ENCODE results near the gene MTPN.

GRCh38 chr7:135962802-135963201 is 14.4 kb downstream of the MTPN start:
- no peak for TF ChIP-seq CTCF (IDR thresholded peaks at IDR 0.05)
- TF ChIP-seq POLR2A (IDR thresholded peaks at IDR 0.05) = no peak

Measured in esophagus squamous epithelium (tissue), 4 donors.